K562 (cell line): ENCODE results near the gene TNPO2. TPM values are rescaled to one million over a fixed set of nuclear protein-coding genes. Genes with fewer than 3 reads are reported as not detected.

Source experiments
- ATAC-seq: fragments of 200-7000 bp; cut with Tn5 transposase; 3 replicates; pipeline ENCODE4 v1.9.1; 2020; ENCODE audit warnings: moderate library complexity
- BruUV-seq: library from RNA; stranded (reverse); fragments of 400-500 nt; replicated peaks from 2 replicates; lab custom pipeline; 2021; lab: Mats Ljungman, UMichigan
- CTCF ChIA-PET: fragments of 300-600 bp; formaldehyde crosslinking; extraction: SDS; loops from one replicate; lab custom pipeline; 2021; ENCODE audit warnings: low intra/inter-chr PET ratio; lab: Yijun Ruan, JAX
- POLR2A ChIA-PET: fragments of 300-600, 350-650 bp; sonication (Branson Sonifier 250); formaldehyde crosslinking; extraction: SDS; loops from one replicate; lab custom pipeline; 2021; ENCODE audit warnings: antibody characterized with exemption, inconsistent platforms; lab: Yijun Ruan, JAX
- DNase-seq, 4 experiments: peaks; one replicate each; pipeline versions ENCODE4 v3.0.0 to v3.0.0-alpha.2; 2011 to 2018; ENCODE audit warnings: low spot score in 3 of 4, mixed read lengths in 3 of 4; ENCODE audit errors: extremely low read depth in 1 of 4
- FAIRE-seq: peaks from 2 replicates; lab custom pipeline; 2011; peaks lifted over from hg19 to GRCh38; lab: Jason Lieb, UNC
- H2AFZ ChIP-seq: 2 replicates; pipeline ENCODE4 v1.6.0; 2011; ENCODE audit warnings: low read depth, low read length, control low read depth, inconsistent platforms
- H3K27ac ChIP-seq: fragments of 200-600 bp; 3 replicates; pipeline ENCODE4 v1.8.0; 2011; ENCODE audit warnings: low read depth, mild to moderate bottlenecking, control low read depth, inconsistent platforms, low read length, moderate library complexity, mixed read lengths; ENCODE audit errors: extremely low read depth
- H3K27me3 ChIP-seq, 2 experiments: fragments of 300-600 bp in 1 of 2; 2 replicates in 1 of 2; 3 replicates in 1 of 2; pipeline versions ENCODE4 v1.6.0 to v1.8.0; 2011; ENCODE audit warnings: inconsistent platforms in 2 of 2, low read length in 2 of 2, mild to moderate bottlenecking in 1 of 2, mixed read lengths in 1 of 2, moderate library complexity in 1 of 2; ENCODE audit not compliant: control insufficient read depth in 2 of 2, insufficient read depth in 2 of 2
- H3K36me3 ChIP-seq: fragments of 300-600 bp; 3 replicates; pipeline ENCODE4 v1.8.0; 2011; ENCODE audit warnings: mild to moderate bottlenecking, low read length, inconsistent platforms; ENCODE audit not compliant: control insufficient read depth, insufficient read depth
- H3K4me1 ChIP-seq, 2 experiments: fragments of 200-600 bp in 1 of 2; replicated peaks in 1 of 2; 2 replicates in 1 of 2; 3 replicates in 1 of 2; pipeline versions ENCODE4 v1.5.1 to v1.8.0; 2011; ENCODE audit warnings: inconsistent platforms in 2 of 2, low read length in 2 of 2, mild to moderate bottlenecking in 1 of 2, mixed read lengths in 1 of 2, moderate library complexity in 1 of 2; ENCODE audit not compliant: control insufficient read depth in 2 of 2, insufficient read depth in 2 of 2
- H3K4me2 ChIP-seq: 2 replicates; pipeline ENCODE4 v1.6.1; 2011; ENCODE audit warnings: low read length, control low read depth, inconsistent platforms, mixed read lengths; ENCODE audit not compliant: insufficient read depth
- H3K4me3 ChIP-seq: fragments of 200-600 bp; sonication (generic), shearing (Covaris generic); 2 replicates; pipeline ENCODE4 v1.5.1; 2016; ENCODE audit warnings: control low read depth, inconsistent platforms
- H3K79me2 ChIP-seq: fragments of 200-600 bp; 3 replicates; pipeline ENCODE4 v1.8.0; 2011; ENCODE audit warnings: low read length, inconsistent platforms; ENCODE audit not compliant: control insufficient read depth, insufficient read depth
- H3K9ac ChIP-seq, 2 experiments: 2 replicates each; pipeline versions ENCODE4 v1.6.0 to v1.6.1; 2011; ENCODE audit warnings: low read depth in 2 of 2, low read length in 2 of 2, control low read depth in 1 of 2, inconsistent platforms in 1 of 2, mild to moderate bottlenecking in 1 of 2, mixed read lengths in 1 of 2; ENCODE audit not compliant: insufficient read depth in 1 of 2
- H3K9me1 ChIP-seq: one replicate; pipeline ENCODE4 v1.6.0; 2011; ENCODE audit warnings: inconsistent platforms, mild to moderate bottlenecking, low read length, moderate library complexity; ENCODE audit not compliant: control insufficient read depth, insufficient read depth
- H3K9me3 ChIP-seq: replicated peaks from 2 replicates; pipeline ENCODE4 v1.5.1; 2011; ENCODE audit warnings: low read depth, low read length, inconsistent platforms; ENCODE audit not compliant: control insufficient read depth, insufficient read depth
- H4K20me1 ChIP-seq: replicated peaks from 2 replicates; pipeline ENCODE4 v1.6.1; 2011; ENCODE audit warnings: low read length, inconsistent platforms, mixed read lengths; ENCODE audit not compliant: control insufficient read depth, insufficient read depth
- ATF1 ChIP-seq, 2 experiments: fragments of 450-650 bp in 1 of 2; IDR thresholded peaks; 2 replicates each; pipeline ENCODE4 v1.6.1; 2016; ENCODE audit warnings: missing compliant biosample characterization in 1 of 2, missing genetic modification characterization in 1 of 2
- CBFA2T2 ChIP-seq: fragments of 450-650 bp; conservative IDR thresholded peaks from 2 replicates; pipeline ENCODE4 v1.6.1; 2017; ENCODE audit warnings: mild to moderate bottlenecking
- CXXC5 ChIP-seq: fragments of 250-450 bp; sonication (Bioruptor Pico); IDR thresholded peaks from 2 replicates; pipeline ENCODE4 v1.8.0; 2022; ENCODE audit warnings: inconsistent platforms, mild to moderate bottlenecking, moderate library complexity
- HMGN3 ChIP-seq: IDR thresholded peaks from 2 replicates; pipeline ENCODE4 v1.6.1; 2011; ENCODE audit warnings: borderline replicate concordance, low read depth, mild to moderate bottlenecking, mixed read lengths, low read length; ENCODE audit not compliant: insufficient read length; ENCODE audit errors: extremely low read depth
- NCOA6 ChIP-seq: fragments of 450-650 bp; IDR thresholded peaks from 2 replicates; pipeline ENCODE4 v1.6.1; 2017; ENCODE audit warnings: mild to moderate bottlenecking
- NFXL1 ChIP-seq: fragments of 450-650 bp; formaldehyde crosslinking; IDR thresholded peaks from 2 replicates; pipeline ENCODE4 v1.4.0; 2021; ENCODE audit warnings: mild to moderate bottlenecking
- NFYB ChIP-seq: IDR thresholded peaks from 2 replicates; pipeline ENCODE4 v1.6.1; 2011; ENCODE audit warnings: mild to moderate bottlenecking, moderate library complexity; ENCODE audit not compliant: insufficient read length; ENCODE audit errors: extremely low read depth
- PHB ChIP-seq: fragments of 250-450 bp; sonication (Bioruptor Pico); IDR thresholded peaks from 2 replicates; pipeline ENCODE4 v1.5.0; 2021
- POLR2A ChIP-seq: fragments of 450-650 bp; conservative IDR thresholded peaks from 2 replicates; pipeline ENCODE4 v1.6.1; 2016
- RBBP5 ChIP-seq: fragments of 200-600 bp; sonication (generic); IDR thresholded peaks from 2 replicates; pipeline ENCODE4 v1.6.1; 2012; ENCODE audit warnings: borderline replicate concordance, mild to moderate bottlenecking, low read length, control low read depth, inconsistent platforms; ENCODE audit not compliant: insufficient read depth, poor library complexity, severe bottlenecking
- SETDB1 ChIP-seq: IDR thresholded peaks from one replicate; pipeline ENCODE4 v1.6.1; 2012; ENCODE audit warnings: low read length, control low read depth, inconsistent platforms
- YBX1 ChIP-seq: fragments of 450-650 bp; IDR thresholded peaks from 2 replicates; pipeline ENCODE4 v1.7.1; 2016; ENCODE audit warnings: mild to moderate bottlenecking
- ZBED1 ChIP-seq: IDR thresholded peaks from 2 replicates; pipeline ENCODE4 v1.6.1; 2014
- ZBTB34 ChIP-seq: fragments of 250-450 bp; sonication (Bioruptor Pico); IDR thresholded peaks from 2 replicates; pipeline ENCODE4 v1.8.0; 2021; ENCODE audit warnings: mild to moderate bottlenecking, moderate library complexity
- ZFX ChIP-seq: sonication (generic); formaldehyde crosslinking; IDR thresholded peaks from 2 replicates; pipeline ENCODE4 v1.8.0; 2022; ENCODE audit warnings: mild to moderate bottlenecking, missing genetic modification reagents, moderate library complexity
- ZKSCAN3 ChIP-seq: fragments of 250-450 bp; sonication (Bioruptor Pico); IDR thresholded peaks from 2 replicates; pipeline ENCODE4 v1.4.0; 2020
- ZNF12 ChIP-seq: sonication (generic); formaldehyde crosslinking; IDR thresholded peaks from 2 replicates; pipeline ENCODE4 v1.4.0; 2020; ENCODE audit warnings: mild to moderate bottlenecking, missing genetic modification reagents
- ZNF384 ChIP-seq: IDR thresholded peaks from 2 replicates; pipeline ENCODE4 v1.6.1; 2012; ENCODE audit warnings: low read depth, low read length, improper control_type of control experiment
- WGBS: fragments of 100-300 bp; shearing (Covaris generic); methylation state at CpG from one replicate; pipeline ENCODE4 v1.1.6; 2016; ENCODE audit warnings: low coverage, mixed read lengths; ENCODE audit not compliant: insufficient coverage; ENCODE audit errors: missing lambda C conversion rate; 5-methylcytosine and 5-hydroxymethylcytosine counted together
- in situ Hi-C: fragments of 300-500 bp; cut with MboI; formaldehyde crosslinking; loops from 4 replicates; pipeline ENCODE4 v1.15.0; 2018; ENCODE audit warnings: inconsistent platforms, mixed read lengths
- intact Hi-C: fragments of 100-400 bp; cut with micrococcal nuclease; formaldehyde crosslinking; loops from 2 replicates; pipeline ENCODE4 v1.14.2; 2022
- polyA plus RNA-seq, 8 experiments: library from polyadenylated mRNA; depleted of rRNA in 4 of 8; stranded (reverse) in 5 of 8; unstranded in 3 of 8; fragments of >200 nt; fragmentation: Nextera tagmentation in 2 of 8; fragmentation: Illumina TruSeq in 1 of 8; extraction: Ambion mirVana in 2 of 8; extraction: Trizol in 1 of 8; gene quantifications; 2 replicates each; pipeline versions ENCODE4 v1.2.1 to v1.2.3, GENCODE V29; 2011 to 2014; ENCODE audit warnings: inconsistent platforms in 1 of 8, missing spikeins in 1 of 8
- total RNA-seq, 7 experiments: library from RNA; depleted of rRNA in 6 of 7; stranded (reverse); fragments of >200 nt in 6 of 7; fragmentation: Illumina TruSeq in 2 of 7; extraction: Trizol in 2 of 7; gene quantifications; 2 replicates each; pipeline versions ENCODE4 v1.2.1 to v1.2.3, GENCODE V29; 2011 to 2021; ENCODE audit warnings: low replicate concordance in 1 of 7
- TF ChIP-seq, protein P1 (sequence below), 3 experiments: fragments of 200-800 bp in 1 of 3; fragments of 250-450 bp in 1 of 3; fragments of 450-650 bp in 1 of 3; sonication (Bioruptor Pico) in 1 of 3; sonication (Bioruptor generic) in 1 of 3; formaldehyde crosslinking in 1 of 3; IDR thresholded peaks; 2 replicates each; pipeline versions ENCODE4 v1.6.1 to v1.8.0; 2016 to 2022; ENCODE audit warnings: mild to moderate bottlenecking in 2 of 3, missing genetic modification characterization in 2 of 3, missing compliant biosample characterization in 1 of 3, moderate library complexity in 1 of 3

The TNPO2 gene
- total and polyA plus RNA-seq, 9 of the 15 experiments (the other 6 are each of a cell fraction or from before 2014, with no cell fraction given): 6.0 to 126 (median 53.8) TPM

GRCh38 chr19:12666265-12667048, 57.3 kb downstream of the TNPO2 start, which contains the start of the genes MAN2B1 and WDR83:
TSS of gene MAN2B1 (minus strand) at chr19:12666742. CDS start at chr19:12666701, 41 bp downstream.
TSS of gene WDR83 (plus strand) at chr19:12666807. CDS start at chr19:12669791, 2,984 bp downstream.
- intact Hi-C loops (no loop called here), in situ Hi-C loops (no loop called here)
- Histone ChIP-seq H3K4me3 (peak within 1 kb of the TSS; percentile 75), H3K36me3 (peaks cover 27% of the 10 kb centered on the region; the same call in 2 of the 3 replicates), H3K9me3 (no peaks in the 10 kb centered on the region), H3K79me2 (peaks cover 34% of the 10 kb centered on the region), H3K9ac (peak within 1 kb of the TSS; percentile 70 to 89), H3K9me1 (no peaks in the 10 kb centered on the region), H3K27me3 (no peaks in the 10 kb centered on the region), H2AFZ (peak within 1 kb of the TSS; percentile 95), H4K20me1 (peaks cover 5% of the 10 kb centered on the region; the same call in 1 of the 2 replicates), H3K27ac (peak within 1 kb of the TSS; percentile 62; the same call in 2 of the 3 replicates), H3K4me1 (peaks cover 18 to 54% of the 10 kb centered on the region in 2 experiments; a peak in 4 of 5 replicates), H3K4me2 (peak within 1 kb of the TSS; percentile 99)
- ATAC-seq (peak; percentile 88), DNase-seq (peak; percentile 87 to 96 (median 94)), FAIRE-seq (peak; percentile 80)
- ChIA-PET CTCF (no interaction called here), POLR2A (interaction anchor here (0.6 to 1.1 kb wide), 11 partner anchors 9 to 596 kb away, joined by 3 to 6 read pairs (median 4); partner anchors contain the start of genes ZNF490 and ZNF791)
- no TSS peak for BruUV-seq
- 1% methylated on average over 42 of the region's 46 CpGs for WGBS
- TF ChIP-seq CXXC5 (CRISPR knock-in tag) (0 out of 2 replicates have a peak, but pooled peaks have one; percentile 33), CBFA2T2 (no peak), SETDB1 (no peak), ZFX (peak; percentile 78), YBX1 (no peak), NFYB (peak; percentile 47), ZNF12 (CRISPR knock-in tag) (no peak), HMGN3 (peak; percentile 65), ZBED1 (no peak), RBBP5 (peak; percentile 70), NFXL1 (CRISPR knock-in tag) (no peak), ZKSCAN3 (CRISPR knock-in tag) (no peak), PHB (CRISPR knock-in tag) (no peak), ZNF384 (no peak), ZBTB34 (CRISPR knock-in tag) (no peak), POLR2A (peak; percentile 55; the same call in 1 of the 2 replicates), ATF1 (CRISPR knock-in tag; IDR thresholded peaks at IDR 0.05) (no peak), ATF1 (tag; IDR thresholded peaks at IDR 0.05) (0 out of 2 replicates have a peak, but pooled peaks have one; percentile 15), NCOA6 (no peak)
- TF ChIP-seq, protein P1, sequence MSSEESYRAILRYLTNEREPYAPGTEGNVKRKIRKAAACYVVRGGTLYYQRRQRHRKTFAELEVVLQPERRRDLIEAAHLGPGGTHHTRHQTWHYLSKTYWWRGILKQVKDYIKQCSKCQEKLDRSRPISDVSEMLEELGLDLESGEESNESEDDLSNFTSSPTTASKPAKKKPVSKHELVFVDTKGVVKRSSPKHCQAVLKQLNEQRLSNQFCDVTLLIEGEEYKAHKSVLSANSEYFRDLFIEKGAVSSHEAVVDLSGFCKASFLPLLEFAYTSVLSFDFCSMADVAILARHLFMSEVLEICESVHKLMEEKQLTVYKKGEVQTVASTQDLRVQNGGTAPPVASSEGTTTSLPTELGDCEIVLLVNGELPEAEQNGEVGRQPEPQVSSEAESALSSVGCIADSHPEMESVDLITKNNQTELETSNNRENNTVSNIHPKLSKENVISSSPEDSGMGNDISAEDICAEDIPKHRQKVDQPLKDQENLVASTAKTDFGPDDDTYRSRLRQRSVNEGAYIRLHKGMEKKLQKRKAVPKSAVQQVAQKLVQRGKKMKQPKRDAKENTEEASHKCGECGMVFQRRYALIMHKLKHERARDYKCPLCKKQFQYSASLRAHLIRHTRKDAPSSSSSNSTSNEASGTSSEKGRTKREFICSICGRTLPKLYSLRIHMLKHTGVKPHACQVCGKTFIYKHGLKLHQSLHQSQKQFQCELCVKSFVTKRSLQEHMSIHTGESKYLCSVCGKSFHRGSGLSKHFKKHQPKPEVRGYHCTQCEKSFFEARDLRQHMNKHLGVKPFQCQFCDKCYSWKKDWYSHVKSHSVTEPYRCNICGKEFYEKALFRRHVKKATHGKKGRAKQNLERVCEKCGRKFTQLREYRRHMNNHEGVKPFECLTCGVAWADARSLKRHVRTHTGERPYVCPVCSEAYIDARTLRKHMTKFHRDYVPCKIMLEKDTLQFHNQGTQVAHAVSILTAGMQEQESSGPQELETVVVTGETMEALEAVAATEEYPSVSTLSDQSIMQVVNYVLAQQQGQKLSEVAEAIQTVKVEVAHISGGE (CRISPR knock-in tag; IDR thresholded peaks at IDR 0.05): no peak
